GM18870 (cell line): ENCODE data around the gene HSDL1.

Source experiments
- ATAC-seq: cut with Tn5 transposase; IDR thresholded peaks from one replicate; pipeline ENCODE4 v1.9.1; 2021; ENCODE audit warnings: moderate library complexity; ENCODE audit not compliant: unreplicated experiment

Gene HSDL1

DNA sequence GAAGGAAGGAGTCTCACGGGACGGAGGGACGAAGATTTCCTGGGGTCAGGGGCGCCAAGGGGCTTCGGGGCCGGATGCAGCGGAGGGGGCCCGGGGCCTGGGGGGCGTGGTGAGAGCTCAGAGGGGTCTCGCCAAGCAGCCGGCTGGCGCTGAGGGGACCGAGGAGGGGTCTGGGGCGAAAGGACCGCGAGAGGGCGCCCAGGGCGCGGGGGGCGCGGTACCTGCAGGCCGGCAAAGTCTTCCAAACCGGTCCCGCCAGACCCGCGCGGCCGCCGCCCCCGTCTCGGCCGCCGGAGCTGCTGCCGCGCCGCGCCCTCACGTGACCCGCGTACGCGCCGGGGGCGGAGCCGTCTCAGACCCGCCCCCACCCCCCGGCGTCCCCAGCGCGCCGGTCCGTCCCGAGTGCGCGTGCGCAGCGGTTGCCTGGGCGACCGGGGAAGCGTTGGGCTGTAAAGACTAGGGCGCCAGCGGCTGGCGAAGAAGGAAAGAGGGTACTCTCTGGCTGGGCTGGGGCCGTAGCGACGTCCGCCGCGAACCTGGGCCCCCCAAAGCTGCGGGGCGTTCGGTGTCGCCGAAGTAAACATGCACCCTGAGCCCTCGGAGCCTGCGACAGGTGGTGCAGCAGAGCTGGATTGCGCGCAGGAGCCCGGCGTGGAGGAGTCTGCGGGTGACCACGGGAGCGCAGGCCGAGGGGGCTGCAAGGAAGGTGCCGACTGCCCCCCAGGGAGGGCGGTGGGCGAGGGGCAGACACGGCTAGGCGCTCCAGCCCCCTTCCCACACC lies at the start of gene HSDL1, which contains the start of gene DNAAF1:
Gene HSDL1, minus strand, starts transcription at position 319 of the 781 bp plus-strand sequence. CDS start 13,856 bp downstream, outside the sequence.
Gene DNAAF1, plus strand, starts transcription at position 450 of the 781 bp plus-strand sequence. Its CDS starts 133 bp downstream, at position 583.
- peak; percentile 48 for ATAC-seq

DNA sequence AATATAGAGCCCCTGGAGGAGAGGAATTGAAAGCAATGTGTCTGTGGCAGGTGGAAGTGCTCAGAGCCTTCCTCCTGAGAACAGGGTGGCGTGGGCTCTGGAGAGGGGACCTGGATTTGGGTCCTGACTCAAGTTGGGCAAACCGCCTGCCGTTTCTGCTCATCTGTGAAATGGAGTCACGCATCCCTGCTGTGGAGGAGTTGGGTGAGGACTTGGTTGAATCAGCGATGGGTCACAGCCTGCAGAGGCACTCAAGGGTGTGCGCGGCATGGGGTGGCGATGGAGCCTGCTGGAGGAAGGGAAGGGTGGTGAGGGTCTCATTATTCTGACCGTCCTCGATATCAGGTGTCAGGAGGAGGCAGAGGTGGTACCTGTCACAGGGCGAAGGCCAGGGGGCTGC lies 49.0 kb upstream of the HSDL1 start:
- ATAC-seq = no peak

DNA sequence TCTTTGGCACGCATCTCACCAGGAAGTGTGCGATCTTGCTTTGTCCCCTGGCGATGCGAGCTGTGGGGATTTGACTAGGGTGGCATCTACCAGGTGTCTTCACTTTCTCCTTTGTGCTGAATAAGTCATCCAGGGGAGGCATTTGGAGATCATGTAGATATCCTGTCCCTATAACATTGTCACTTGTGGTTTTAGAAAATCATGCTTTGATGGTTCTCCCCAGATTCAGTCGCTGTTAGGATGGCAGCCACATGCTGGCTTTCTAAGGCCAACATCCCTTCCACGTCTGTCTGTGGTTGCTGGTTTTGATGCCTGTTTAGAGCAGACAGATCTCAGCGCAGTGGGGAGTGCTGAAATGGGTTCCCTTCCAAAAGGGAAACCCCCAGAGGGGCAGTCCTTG lies 48.5 kb upstream of the HSDL1 start:
- no peak for ATAC-seq

DNA sequence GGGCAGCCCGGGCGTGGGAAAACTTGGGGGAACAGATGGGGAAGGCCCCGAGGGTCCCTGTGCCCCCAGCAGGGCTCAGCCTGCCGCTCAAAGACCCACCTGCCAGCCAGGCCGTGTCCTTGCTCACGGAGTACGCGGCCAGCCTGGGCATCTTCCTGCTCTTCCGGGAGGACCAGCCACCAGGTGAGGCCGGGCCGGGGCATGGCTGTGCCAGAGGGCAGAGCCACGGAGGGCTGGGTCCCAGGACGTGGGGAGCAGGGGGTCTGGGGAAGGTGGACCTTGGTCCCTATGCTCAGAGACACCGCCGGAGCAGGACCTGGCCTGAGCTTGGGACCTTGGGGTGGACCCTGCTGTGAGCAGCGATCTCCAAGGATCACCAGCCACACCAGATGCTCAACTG lies 46.5 kb upstream of the HSDL1 start:
- ATAC-seq = no peak

DNA sequence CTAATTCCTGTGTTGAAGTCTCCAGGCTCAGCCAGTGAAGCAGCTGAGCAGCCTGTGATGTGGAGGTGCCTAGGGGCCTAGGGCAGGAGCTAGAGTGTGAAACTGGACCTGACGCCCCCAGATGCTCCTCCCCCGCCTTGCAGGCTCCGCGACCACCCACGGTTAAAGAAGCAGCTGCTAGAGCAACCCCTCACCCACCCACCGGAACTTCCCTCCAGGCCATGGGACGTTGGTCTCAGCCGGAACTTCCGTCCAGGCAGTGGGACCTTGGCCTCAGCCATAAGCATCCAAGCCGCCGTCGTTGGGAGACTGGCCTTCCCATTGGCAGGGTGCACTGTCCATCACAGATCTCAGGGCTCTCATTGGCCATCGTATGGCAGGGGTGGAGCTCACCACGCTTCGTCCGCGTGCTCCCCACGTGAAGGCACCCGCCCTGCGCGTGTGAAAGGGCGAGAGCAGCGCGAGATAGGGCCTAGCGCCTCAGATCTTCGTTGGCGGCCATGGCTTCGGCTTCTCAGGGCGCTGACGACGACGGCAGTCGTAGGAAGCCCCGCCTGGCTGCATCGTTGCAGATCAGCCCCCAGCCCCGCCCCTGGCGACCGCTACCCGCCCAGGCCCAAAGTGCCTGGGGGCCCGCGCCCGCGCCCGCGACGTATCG lies 45.9 kb upstream of the HSDL1 start, which contains the start of gene ADAD2:
Gene ADAD2, plus strand, starts transcription at position 427 of the 658 bp plus-strand sequence. Its CDS starts 74 bp downstream, at position 501.
- ATAC-seq = no peak

DNA sequence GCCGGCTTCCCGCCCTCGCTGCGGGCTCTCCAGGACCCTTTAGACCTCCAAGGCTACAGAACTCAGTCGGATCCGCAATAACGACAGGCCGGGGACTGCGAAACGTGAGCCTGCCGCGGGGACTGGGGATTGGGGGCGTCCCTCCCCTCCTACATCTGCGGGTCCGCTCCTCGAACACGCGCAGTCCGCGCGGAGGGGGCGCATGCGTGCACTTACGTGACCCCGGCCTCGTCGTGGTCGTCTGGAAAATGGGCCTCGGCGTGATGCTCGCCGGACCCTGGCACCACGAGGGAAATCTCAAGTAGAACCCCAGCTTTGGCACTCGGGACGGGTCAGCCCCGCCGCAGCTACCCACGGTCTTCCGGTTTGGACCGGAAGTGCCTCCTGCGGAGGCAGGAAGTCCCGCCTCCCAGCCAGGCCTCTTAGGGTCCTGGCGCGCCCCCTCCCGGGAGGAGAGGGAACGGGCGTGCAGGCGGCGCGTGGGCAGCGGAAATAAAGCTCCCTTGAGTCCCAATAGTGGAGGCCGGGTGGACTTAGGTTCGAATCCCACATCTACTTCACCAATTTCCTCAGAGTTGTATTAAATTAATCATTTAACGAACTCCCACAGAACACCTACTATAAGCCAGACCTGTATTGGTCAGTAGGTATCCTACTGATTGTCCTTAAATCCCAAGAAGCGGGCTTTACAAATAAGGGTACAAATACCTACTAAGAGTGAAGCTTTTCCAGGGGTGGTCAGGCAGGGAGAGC lies 41.9 kb upstream of the HSDL1 start, which contains the start of gene TAF1C:
Gene TAF1C, minus strand, starts transcription at position 373 of the 753 bp plus-strand sequence. CDS start 2,069 bp downstream, outside the sequence.
- ATAC-seq = no peak

DNA sequence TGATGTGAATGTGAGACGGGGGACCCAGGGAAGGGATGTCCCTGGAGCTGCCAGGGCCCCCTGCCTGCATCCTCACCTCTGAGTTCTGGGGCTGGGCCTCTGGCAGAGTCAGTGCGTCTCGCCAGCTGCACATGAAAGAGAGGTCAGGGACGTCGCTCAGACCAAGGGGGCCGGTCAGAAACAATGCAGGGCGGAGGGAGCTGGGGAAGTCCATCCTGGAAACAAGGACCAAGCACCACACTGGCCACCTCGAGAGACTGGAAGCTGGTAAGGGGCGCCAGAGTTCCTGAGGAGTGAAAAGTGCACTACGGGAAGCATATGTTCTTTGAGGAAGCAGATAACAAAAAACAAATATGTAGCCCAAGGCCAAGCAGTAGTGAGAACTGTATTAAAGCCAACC lies 39.8 kb upstream of the HSDL1 start:
- no peak for ATAC-seq

DNA sequence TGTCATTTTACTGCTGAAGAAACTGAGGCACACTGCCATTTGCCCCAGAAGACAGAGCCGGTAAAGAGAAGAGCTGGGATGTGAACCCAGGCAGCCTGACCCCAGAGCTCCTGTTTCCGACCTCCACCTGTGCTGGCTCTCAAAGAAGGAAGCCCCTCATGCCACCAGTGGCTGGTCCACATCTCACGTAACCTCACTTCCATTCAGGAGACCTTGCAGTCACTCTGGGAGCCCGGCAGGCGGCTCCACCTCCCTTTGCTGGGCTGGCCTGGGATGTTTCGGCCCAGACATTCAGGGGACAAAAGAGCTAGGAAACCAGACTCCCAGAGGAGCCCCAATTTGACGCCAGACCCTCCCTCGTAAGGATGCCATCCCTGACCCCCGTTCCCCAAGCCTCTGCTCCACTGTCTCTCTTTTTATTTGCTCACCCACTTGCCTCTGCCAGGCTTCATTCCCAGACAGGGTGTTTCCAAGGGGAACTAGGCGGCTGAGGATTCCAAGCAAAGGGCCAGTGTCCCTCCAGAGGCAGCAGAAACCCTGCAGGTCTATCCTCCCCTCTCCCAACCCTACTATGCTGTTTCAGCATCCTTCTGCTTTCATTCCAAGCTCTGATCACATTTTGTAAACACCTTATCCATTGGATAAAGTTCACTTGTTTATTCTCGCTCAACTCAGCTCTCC lies 39.1 kb upstream of the HSDL1 start:
- ATAC-seq = no peak

DNA sequence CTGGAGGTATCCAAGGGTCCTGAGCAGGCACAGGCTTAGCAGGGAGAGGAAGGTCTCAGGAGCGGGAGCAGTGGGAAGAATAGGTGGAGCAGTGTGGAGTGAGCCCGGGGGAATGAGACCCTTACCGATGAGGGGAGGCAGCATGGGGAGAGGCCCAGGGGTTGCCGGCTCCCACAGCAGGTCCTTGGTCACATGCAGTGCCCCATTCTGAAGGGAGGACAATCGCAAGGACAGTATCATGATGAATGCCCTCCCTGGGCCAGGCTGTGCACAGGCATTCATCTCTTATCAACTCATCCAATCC lies 38.5 kb upstream of the HSDL1 start:
- ATAC-seq = no peak

DNA sequence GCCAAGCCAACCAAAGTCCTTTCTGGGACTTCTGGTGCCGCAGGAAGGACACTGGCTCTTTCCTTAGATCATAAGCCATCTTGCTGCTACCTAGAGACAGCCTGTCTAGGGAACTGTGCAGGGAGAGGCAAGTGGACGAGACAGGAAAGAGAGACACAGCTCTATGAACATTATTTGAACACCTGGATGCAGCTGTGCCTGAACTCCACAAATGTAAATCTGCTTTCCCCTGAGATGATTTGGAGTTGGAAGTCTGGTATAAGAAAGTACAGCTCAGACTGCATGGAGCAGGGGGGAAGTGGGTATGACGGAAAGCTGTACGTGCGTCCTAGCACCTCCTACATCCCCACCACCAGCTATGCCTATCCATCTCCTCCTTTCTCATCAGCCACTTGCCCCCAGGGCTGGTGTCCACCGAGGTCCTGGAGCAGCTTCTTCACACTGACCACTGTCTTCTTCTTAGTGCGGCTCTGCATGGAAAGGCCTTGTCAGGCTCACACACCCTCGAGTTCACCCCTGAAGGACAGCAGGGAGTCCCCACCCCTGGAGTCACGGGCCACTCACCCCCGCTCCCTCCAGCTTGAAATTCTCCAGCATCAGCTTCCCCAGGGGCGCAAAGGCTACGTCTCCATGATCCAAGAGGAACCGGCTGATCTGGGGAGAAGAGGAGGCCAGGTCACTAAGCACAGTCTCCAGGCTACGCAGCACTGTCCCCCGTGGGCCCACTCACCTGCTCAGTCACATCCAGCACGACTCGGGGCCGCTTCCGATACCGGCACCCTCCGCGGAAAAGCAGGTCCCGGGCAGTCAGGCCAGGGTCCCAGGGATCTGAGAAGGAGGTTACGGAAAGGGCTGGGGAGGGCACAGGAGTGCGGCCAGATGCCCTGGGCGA lies 37.9 kb upstream of the HSDL1 start:
- ATAC-seq = no peak

DNA sequence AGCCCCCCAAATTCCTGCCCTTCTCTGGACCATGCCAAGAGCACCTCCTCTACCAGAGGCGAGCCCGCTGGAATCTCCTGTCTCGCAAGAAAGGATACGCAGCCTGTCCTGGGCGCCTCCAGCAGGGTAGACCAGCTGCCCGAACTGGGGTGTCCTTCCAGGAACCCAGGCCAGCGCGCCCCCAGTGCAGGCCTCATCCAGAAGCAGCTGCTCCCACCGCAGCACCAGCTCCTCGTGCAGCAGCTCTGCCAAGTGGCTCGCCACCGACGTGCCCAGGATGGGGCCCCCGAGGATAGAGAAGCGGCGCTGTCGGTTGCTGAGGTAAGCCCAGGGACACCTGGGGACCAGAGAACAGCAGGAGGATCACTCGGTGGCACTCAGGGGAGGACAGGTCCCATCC lies 37.1 kb upstream of the HSDL1 start:
- ATAC-seq = no peak

DNA sequence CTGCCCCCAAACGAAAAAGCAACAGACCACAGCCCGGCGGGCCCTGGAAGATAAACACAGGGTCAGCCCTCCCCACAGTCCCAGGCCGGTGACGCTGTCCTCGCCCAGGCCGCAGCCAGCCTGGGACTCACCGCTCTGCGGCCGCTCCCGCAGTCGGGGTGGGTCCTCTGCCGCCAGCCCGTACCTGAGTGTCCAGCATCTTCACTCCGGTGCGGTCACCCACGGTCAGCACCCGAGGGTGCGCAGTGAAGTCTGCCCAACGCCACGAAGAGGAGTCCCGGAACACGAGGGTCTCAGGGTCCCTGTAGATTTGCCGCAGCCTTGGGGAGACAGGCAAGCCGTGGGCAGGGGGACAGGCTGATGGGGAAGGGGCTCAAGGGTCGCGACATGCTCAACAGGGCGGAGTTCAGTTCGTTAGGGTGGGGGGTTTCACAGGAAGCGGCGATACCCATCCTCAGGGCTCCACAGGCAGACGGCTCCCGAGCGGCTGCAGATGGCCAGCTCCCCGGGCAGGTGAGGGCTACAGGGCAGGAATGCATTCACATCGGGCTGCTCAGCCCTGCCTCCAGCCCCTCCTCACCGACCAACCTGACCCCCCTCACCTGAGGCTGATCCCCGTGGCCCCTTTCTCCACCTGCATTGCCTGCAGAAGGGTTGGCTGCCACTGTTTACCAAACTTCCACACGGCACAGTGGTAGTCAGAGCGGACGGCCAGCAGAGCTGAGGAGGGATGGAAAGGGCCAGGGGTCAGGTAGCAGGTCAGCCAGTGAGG lies 36.4 kb upstream of the HSDL1 start:
- no peak for ATAC-seq

DNA sequence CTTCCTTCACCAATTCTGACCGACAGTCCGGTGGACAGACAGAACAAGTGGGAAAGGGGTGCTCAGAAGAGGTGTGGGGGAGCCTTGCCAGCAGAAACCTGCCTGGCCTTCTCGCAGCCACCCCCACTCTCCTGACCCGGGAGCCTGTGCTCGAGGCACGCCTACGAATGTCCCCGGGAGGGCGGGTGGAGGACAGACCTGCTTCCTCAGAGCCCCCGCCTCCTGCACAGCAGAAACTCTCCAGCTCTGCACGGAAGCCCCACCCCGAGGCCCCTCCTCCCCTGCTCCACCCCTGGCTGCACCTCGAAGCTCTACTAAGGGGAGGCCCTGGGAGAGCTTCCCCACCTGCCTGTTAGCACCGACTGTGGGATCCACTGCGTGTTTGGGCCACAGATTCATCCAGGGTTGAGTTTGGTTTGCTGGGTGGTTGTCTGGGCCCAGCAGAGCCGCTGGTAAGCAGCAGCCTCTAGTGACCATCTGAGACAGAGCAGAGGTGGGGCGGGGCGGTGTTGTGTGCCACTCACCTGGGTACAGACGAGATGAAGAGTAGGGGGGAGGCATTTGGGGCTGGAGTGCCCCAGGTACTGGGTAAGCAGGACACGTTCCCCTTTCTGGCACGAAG lies 35.7 kb upstream of the HSDL1 start:
- ATAC-seq = no peak

DNA sequence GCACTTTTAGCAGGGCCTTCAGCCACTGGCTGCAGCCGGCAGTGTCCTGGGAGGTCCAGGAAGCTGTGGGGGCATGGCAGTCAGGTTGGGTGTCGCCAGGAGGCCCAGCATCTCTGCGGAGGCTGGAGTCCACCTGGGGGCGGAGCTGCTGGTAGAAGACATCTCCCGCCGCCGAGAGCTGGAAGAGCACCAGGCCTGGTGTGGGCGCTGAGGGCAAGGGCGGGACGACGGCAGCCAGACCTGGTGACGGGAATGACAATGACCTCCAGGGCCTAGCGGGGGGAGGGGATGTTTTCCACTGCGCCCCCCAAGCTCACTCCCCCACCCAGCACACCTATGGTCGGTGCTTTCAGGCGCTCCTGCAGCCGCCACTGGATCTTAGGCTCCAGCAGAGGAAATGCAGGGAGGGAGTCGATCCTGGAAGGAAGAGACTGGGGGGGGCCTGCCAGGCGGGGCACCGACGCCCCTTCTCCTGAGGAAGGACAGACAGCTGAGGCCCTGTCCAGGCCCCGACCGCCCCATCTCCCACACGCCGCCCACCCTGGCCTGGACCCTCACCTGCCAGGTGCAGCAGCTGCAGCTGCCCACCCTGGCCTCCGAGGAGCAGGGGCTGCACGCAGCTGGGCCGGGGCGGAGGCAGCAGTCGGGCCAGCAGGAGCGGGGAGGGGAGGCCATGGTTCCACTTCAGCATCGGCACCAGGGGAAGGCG lies 34.8 kb upstream of the HSDL1 start:
- ATAC-seq = no peak

DNA sequence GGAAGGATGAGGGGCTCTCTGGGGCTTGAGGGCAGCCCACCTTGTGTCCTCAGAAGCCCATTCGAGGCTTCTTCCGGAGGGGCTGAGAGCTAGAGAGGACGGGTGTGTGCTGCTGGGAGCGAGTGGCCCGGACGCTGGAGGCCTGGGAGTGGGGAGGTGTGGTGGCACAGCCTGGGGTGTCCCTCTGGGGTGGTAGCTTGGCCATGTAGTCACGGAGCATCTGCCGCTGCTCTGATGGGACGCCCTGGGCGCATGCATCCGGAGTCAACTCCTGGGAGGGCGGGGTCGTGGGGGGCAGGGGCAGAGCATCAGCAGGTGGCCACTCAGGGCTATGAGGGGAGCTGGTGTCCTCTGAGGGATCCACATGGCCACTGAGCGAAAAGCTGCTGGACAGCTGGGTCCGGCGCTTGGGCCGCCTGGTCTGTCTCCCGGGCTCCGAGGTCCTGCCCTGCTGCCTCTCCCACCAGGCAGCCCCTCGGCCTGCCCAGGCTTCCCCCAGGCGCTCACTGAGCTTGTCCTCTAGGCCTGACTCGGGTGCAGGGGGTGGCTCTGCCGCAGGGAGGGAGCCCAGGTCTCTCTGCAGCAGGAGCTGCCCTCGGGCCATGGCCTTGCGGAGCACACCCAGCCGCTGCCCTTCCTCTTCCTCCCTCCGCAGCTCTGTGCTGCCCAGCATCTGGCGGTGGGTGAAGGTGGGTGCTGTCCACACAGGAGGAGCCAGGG lies 34.1 kb upstream of the HSDL1 start:
- no peak for ATAC-seq

DNA sequence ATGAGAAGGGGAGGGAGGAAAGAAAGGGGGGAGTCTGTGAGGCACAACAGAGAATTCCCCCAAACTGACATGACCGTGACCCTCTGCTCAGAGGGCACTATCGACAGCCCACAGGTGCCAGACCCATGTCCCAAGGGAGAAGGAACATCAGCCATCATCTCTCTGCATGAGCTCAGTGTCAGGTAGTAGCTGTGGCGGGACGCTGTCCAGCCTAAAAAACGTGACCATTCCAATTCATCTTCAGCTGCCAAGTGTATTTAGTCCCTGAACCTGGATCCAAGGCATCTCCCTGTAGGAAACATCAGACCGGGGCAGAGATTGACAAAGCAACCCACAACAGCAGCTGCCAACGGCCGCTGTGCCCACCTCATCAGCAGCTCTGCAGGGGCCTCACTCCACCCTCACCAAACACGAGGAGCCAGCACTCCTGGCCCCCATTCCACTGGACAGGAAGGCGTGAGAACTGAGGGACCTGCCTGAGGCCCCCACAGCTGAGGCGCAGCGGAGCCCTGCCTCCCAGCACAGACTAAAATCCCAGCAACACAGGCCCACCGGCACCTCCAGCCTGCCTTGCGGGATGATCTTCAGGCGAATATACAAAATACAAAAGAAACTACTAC lies 33.3 kb upstream of the HSDL1 start:
- ATAC-seq = no peak

DNA sequence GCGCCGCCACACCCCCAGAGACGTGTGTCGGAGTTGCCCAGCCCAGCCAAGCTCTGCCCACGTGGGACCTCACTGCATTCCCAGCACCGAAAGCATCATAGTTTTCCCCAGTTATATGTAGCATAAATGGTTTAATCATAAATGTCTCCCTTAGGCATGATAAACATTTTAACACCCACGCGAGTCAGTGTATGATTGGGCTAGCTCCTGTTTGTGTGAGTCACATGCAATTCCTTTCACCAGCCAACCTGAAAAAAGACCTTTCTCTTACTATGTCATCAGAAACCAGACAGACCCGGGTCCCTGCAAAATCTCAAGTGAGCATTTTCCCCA lies 32.7 kb upstream of the HSDL1 start:
- no peak for ATAC-seq
